GM03348 (cell line): ENCODE measurements around the gene ARHGEF7.

Source experiments
- DNase-seq: peaks from one replicate; pipeline ENCODE4 v3.0.0; 2012; ENCODE audit warnings: low spot score

Gene ARHGEF7

GRCh38 chr13:111353508-111353907 is 238.4 kb downstream of the ARHGEF7 start:
- no peak for DNase-seq

DNA sequence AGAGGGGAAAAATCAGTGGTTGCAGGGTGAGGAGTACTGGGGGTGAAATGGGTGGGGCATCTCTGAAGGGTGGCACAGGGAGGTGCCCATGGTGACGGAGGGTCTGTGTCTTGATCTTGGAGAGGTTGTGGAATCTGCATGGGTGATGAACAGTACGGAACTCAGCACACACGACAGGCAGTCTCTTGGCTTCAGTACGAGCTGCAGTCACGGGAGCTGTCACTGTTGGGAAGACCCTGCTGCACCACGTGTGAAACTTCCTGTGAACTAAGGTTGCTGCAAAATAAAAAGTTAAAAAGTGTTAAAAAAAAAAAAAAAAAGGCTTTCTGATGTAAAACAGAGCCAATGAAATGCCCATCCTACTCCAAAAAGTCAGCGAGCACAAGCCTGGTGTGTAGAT is 239.7 kb downstream of the ARHGEF7 start:
- DNase-seq = no peak
